Smooth muscle cell (in vitro differentiated cells): Measurements from ENCODE around the gene DGKB. TPM values are rescaled to one million over a fixed set of nuclear protein-coding genes. Genes with fewer than 3 reads are reported as not detected.

ENCODE experiments used
- DNase-seq: peaks from one replicate; lab custom pipeline; 2025; ENCODE audit not compliant: unreplicated experiment; lab: John Stamatoyannopoulos, UW
- H2AFZ ChIP-seq: fragments of 200-600 bp; sonication (generic); 2 replicates; pipeline ENCODE4 v1.6.0; 2016; ENCODE audit warnings: antibody characterized with exemption, low read depth, mild to moderate bottlenecking
- H3F3A ChIP-seq: fragments of 200-600 bp; sonication (generic); 2 replicates; pipeline ENCODE4 v1.6.0; 2017; ENCODE audit warnings: antibody characterized with exemption, low read depth
- H3K27ac ChIP-seq: fragments of 200-600 bp; sonication (generic); 2 replicates; pipeline ENCODE4 v1.5.1; 2016; ENCODE audit warnings: low read depth, mild to moderate bottlenecking
- H3K27me3 ChIP-seq: fragments of 200-600 bp; sonication (generic); 2 replicates; pipeline ENCODE4 v1.6.1; 2016; ENCODE audit warnings: low read depth, mild to moderate bottlenecking
- H3K36me3 ChIP-seq: fragments of 200-600 bp; sonication (generic); 2 replicates; pipeline ENCODE4 v1.5.1; 2016; ENCODE audit warnings: low read depth
- H3K4me1 ChIP-seq: fragments of 200-600 bp; sonication (generic); 2 replicates; pipeline ENCODE4 v1.5.1; 2016; ENCODE audit warnings: low read depth
- H3K4me2 ChIP-seq: fragments of 200-600 bp; sonication (generic); 2 replicates; pipeline ENCODE4 v1.6.0; 2016; ENCODE audit warnings: mild to moderate bottlenecking
- H3K4me3 ChIP-seq: fragments of 200-600 bp; sonication (generic); 2 replicates; pipeline ENCODE4 v1.5.1; 2016; ENCODE audit warnings: mild to moderate bottlenecking
- H3K79me2 ChIP-seq: fragments of 200-600 bp; sonication (generic); 2 replicates; pipeline ENCODE4 v1.6.0; 2016; ENCODE audit warnings: low read depth, mild to moderate bottlenecking
- H3K9ac ChIP-seq: fragments of 200-600 bp; sonication (generic); 2 replicates; pipeline ENCODE4 v1.6.0; 2016; ENCODE audit warnings: low read depth
- H3K9me3 ChIP-seq: fragments of 200-600 bp; sonication (generic); replicated peaks from 2 replicates; pipeline ENCODE4 v1.5.1; 2016; ENCODE audit warnings: low read depth
- H4K20me1 ChIP-seq: fragments of 200-600 bp; sonication (generic); 2 replicates; pipeline ENCODE4 v1.6.0; 2016; ENCODE audit warnings: low read depth
- CTCF ChIP-seq: fragments of 200-600 bp; sonication (generic); IDR thresholded peaks from 2 replicates; pipeline ENCODE4 v1.5.1; 2017; ENCODE audit warnings: borderline replicate concordance, mild to moderate bottlenecking, antibody characterized with exemption; ENCODE audit not compliant: insufficient read depth, poor library complexity, severe bottlenecking
- WGBS: methylation state at CpG from one replicate; pipeline ENCODE4 v1.1.7; 2016; ENCODE audit warnings: low lambda C conversion rate; 5-methylcytosine and 5-hydroxymethylcytosine counted together
- polyA plus RNA-seq: library from polyadenylated mRNA; unstranded; fragments of >200 nt; fragmentation: Nextera tagmentation; extraction: Ambion mirVana; gene quantifications from 2 replicates; pipeline ENCODE4 v1.2.1, GENCODE V29; 2016
- total RNA-seq: library from RNA; depleted of rRNA; stranded (reverse); fragments of >200 nt; gene quantifications from 2 replicates; pipeline ENCODE4 v1.2.3, GENCODE V29; 2014

Gene DGKB
- total and polyA plus RNA-seq, 2 experiments from 2014 or later, result not detected

GRCh38 chr7:14740606-14741005, 161.9 kb downstream of the DGKB start:
- Histone ChIP-seq H3K9ac (no peak overlapping the region), H3K9me3 (peaks cover 4% of the 10 kb centered on the region), H3K4me1 (no peaks in the 10 kb centered on the region), H3K27ac (no peak overlapping the region), H2AFZ (no peak overlapping the region), H3K4me2 (no peak overlapping the region), H3K79me2 (no peaks in the 10 kb centered on the region), H3F3A (no peaks in the 10 kb centered on the region), H4K20me1 (no peaks in the 10 kb centered on the region), H3K27me3 (no peaks in the 10 kb centered on the region), H3K36me3 (no peaks in the 10 kb centered on the region), H3K4me3 (no peak overlapping the region)
- TF ChIP-seq CTCF, result no peak
- 87% methylated on average over 4 of the region's 4 CpGs for WGBS
- DNase-seq, result no peak

GRCh38 chr7:14739841-14740185, 162.7 kb downstream of the DGKB start:
- 96% methylated on average over 12 of the region's 12 CpGs for WGBS
- Histone ChIP-seq H3K4me2 (no peak overlapping the region), H3K79me2 (no peaks in the 10 kb centered on the region), H4K20me1 (no peaks in the 10 kb centered on the region), H3K27ac (no peak overlapping the region), H3K4me3 (no peak overlapping the region), H3K27me3 (no peaks in the 10 kb centered on the region), H3K36me3 (no peaks in the 10 kb centered on the region), H2AFZ (no peak overlapping the region), H3F3A (no peaks in the 10 kb centered on the region), H3K9me3 (peaks cover 4% of the 10 kb centered on the region), H3K4me1 (no peaks in the 10 kb centered on the region), H3K9ac (no peak overlapping the region)
- no peak for DNase-seq
- no peak for TF ChIP-seq CTCF

GRCh38 chr7:14739168-14739840, 163.2 kb downstream of the DGKB start:
- Histone ChIP-seq H3K4me3 (no peak overlapping the region), H3F3A (no peaks in the 10 kb centered on the region), H3K4me2 (no peak overlapping the region), H3K9ac (no peak overlapping the region), H3K27me3 (no peaks in the 10 kb centered on the region), H4K20me1 (no peaks in the 10 kb centered on the region), H3K4me1 (no peaks in the 10 kb centered on the region), H3K36me3 (no peaks in the 10 kb centered on the region), H3K9me3 (peaks cover 4% of the 10 kb centered on the region), H3K27ac (no peak overlapping the region), H2AFZ (no peak overlapping the region), H3K79me2 (no peaks in the 10 kb centered on the region)
- TF ChIP-seq CTCF, result no peak
- no peak for DNase-seq
- 86% methylated on average over 9 of the region's 9 CpGs for WGBS

- Histone ChIP-seq H3K9me3 (peaks cover 4% of the 10 kb centered on the region), H3K27ac (no peak overlapping the region), H3K4me1 (no peaks in the 10 kb centered on the region), H3K79me2 (no peaks in the 10 kb centered on the region), H3K4me2 (no peak overlapping the region), H4K20me1 (no peaks in the 10 kb centered on the region), H3K9ac (no peak overlapping the region), H2AFZ (no peak overlapping the region), H3F3A (no peaks in the 10 kb centered on the region), H3K27me3 (no peaks in the 10 kb centered on the region), H3K4me3 (no peak overlapping the region), H3K36me3 (no peaks in the 10 kb centered on the region)
- no peak for TF ChIP-seq CTCF
- WGBS, result 28% methylated on average over 1 of the region's 1 CpG
- DNase-seq, result no peak
Measured at GRCh38 chr7:14738086-14738485, 164.5 kb downstream of the DGKB start.
